ENCODE measurements around the gene AGK. TPM values are rescaled to one million over a fixed set of nuclear protein-coding genes. Genes with fewer than 3 reads are reported as not detected.
A peak's percentile ranks its signal among the peaks of the same experiment; 100 is the strongest.
"Not testable (repeated sequence)": the region's sequence is repeated elsewhere in the genome, so short reads cannot be mapped to it uniquely, and the experiment has no call there.

AGK gene
- total RNA-seq, 1 donor from 2014 or later, result 25.6 TPM

DNA sequence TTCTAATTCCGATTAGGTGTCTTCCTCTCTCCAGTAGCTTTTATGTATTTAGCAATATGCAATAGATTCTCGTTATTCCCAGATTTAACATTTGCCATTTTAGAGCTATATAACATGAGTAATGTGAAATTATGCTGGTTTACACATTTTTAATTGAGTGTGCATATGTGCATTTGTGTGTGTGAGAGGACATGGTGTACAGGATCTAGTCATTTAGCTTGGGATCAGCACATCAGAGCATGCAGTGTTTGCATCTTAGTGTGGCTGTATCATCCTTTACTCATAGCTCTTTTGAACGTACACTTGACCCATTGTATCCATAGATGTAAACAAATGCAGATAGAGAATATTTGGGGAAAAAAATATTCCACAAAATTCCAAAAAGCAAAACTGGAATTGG is 84.8 kb downstream of the AGK start:
- no peaks in the 10 kb centered on the region for H3K4me1 Mint-ChIP-seq (ENCODE audit: low read depth)
- H3K4me3 Mint-ChIP-seq (ENCODE audit: low read depth), result no peak overlapping the region
- no peak for DNase-seq (ENCODE audit: low spot score, unreplicated experiment)
- no peaks in the 10 kb centered on the region for H3K27me3 Mint-ChIP-seq
- no peaks in the 10 kb centered on the region for H3K9me3 Mint-ChIP-seq (ENCODE audit: low read depth)
- no peak overlapping the region for H3K27ac Mint-ChIP-seq
- peaks cover 4% of the 10 kb centered on the region for H3K36me3 Mint-ChIP-seq (ENCODE audit: insufficient read depth)
- TF ChIP-seq, protein P1, sequence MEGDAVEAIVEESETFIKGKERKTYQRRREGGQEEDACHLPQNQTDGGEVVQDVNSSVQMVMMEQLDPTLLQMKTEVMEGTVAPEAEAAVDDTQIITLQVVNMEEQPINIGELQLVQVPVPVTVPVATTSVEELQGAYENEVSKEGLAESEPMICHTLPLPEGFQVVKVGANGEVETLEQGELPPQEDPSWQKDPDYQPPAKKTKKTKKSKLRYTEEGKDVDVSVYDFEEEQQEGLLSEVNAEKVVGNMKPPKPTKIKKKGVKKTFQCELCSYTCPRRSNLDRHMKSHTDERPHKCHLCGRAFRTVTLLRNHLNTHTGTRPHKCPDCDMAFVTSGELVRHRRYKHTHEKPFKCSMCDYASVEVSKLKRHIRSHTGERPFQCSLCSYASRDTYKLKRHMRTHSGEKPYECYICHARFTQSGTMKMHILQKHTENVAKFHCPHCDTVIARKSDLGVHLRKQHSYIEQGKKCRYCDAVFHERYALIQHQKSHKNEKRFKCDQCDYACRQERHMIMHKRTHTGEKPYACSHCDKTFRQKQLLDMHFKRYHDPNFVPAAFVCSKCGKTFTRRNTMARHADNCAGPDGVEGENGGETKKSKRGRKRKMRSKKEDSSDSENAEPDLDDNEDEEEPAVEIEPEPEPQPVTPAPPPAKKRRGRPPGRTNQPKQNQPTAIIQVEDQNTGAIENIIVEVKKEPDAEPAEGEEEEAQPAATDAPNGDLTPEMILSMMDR (IDR thresholded peaks at IDR 0.05; ENCODE audit: unreplicated experiment), result no peak

DNA sequence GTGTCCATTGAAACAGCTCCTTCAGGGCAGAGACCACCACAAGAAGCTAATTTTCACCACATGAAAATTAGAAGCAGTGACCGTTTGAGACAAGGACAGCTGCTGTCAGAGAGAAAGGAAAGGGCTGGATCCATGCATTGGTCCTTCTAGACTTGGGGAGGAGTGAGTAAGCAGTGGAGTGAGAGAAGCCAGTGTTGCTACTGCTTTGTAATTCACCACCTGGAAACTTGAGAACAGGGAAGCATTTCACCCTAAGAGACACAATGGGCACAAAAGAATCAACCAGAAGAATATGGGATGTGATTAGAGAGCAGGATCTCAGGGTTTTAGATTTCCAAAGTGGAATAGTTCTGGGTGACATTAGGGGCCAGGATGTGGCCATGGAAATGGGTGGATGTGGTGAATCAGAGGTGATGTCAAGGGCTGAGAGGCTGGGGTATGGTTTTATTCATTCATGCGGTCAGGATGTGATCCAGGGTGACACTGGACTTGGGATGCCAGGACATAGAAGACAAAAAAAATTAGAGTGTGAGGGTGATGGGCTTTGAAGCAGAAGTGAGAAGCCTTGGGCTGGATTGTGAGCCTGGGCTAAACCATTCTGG is 89.1 kb downstream of the AGK start:
- no peak for DNase-seq (ENCODE audit: low spot score, unreplicated experiment)
- TF ChIP-seq, protein P1 (IDR thresholded peaks at IDR 0.05; ENCODE audit: unreplicated experiment), result no peak
- Mint-ChIP-seq H3K27ac (no peak overlapping the region), H3K4me3 (ENCODE audit: low read depth) (no peak overlapping the region), H3K9me3 (ENCODE audit: low read depth) (no peaks in the 10 kb centered on the region), H3K36me3 (ENCODE audit: insufficient read depth) (peaks cover 2% of the 10 kb centered on the region), H3K27me3 (no peaks in the 10 kb centered on the region), H3K4me1 (ENCODE audit: low read depth) (no peaks in the 10 kb centered on the region)

DNA sequence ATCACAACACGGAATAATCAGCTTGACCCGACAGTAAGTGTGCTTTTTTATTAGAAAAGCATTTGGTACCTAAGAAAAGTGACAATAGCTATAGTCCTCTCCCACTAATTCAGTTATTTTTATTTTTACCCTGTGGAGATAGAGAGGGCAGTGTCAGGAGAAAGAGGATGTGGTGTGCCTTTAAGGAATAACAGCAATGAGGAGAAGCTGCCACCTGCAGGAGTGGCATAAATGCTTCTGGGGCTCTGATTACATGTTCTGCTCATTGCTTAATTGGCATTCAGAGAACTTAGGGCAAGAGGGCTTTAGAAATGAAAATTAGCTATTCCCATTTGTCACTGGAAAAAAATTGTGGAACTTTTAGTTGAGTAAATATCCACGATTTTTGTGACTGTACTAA is 90.7 kb downstream of the AGK start:
- Mint-ChIP-seq H3K27ac (no peak overlapping the region), H3K27me3 (no peaks in the 10 kb centered on the region), H3K4me1 (ENCODE audit: low read depth) (no peaks in the 10 kb centered on the region), H3K36me3 (ENCODE audit: insufficient read depth) (peaks cover 2% of the 10 kb centered on the region), H3K4me3 (ENCODE audit: low read depth) (no peak overlapping the region), H3K9me3 (ENCODE audit: low read depth) (no peaks in the 10 kb centered on the region)
- TF ChIP-seq, protein P1 (IDR thresholded peaks at IDR 0.05; ENCODE audit: unreplicated experiment), result no peak
- DNase-seq (ENCODE audit: low spot score, unreplicated experiment), result no peak

DNA sequence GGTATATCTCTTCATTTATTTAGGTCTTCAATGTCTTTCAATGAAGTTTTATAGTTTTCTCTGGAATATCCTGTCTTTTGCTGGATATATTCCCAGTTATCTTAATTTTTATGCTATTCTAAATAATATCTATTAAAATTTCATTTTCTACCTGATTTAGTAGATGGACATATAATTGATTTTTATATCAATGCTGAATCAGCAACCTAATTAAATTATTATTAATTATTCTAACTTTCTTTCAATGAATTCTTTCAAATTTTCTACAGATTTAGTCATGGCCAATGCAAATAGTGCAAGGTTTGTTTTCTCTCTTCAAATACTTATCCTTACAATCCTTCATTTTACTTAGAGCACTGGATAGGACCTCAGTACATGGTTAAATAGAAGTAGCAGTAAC is 94.0 kb downstream of the AGK start:
- H3K4me3 Mint-ChIP-seq (ENCODE audit: low read depth), result no peak overlapping the region
- TF ChIP-seq, protein P1 (IDR thresholded peaks at IDR 0.05; ENCODE audit: unreplicated experiment), result no peak
- H3K36me3 Mint-ChIP-seq (ENCODE audit: insufficient read depth), result peaks cover 3% of the 10 kb centered on the region
- H3K9me3 Mint-ChIP-seq (ENCODE audit: low read depth), result no peaks in the 10 kb centered on the region
- DNase-seq (ENCODE audit: low spot score, unreplicated experiment), result no peak
- H3K27me3 Mint-ChIP-seq, result no peaks in the 10 kb centered on the region
- H3K27ac Mint-ChIP-seq, result no peak overlapping the region
- H3K4me1 Mint-ChIP-seq (ENCODE audit: low read depth), result peaks cover 4% of the 10 kb centered on the region

DNA sequence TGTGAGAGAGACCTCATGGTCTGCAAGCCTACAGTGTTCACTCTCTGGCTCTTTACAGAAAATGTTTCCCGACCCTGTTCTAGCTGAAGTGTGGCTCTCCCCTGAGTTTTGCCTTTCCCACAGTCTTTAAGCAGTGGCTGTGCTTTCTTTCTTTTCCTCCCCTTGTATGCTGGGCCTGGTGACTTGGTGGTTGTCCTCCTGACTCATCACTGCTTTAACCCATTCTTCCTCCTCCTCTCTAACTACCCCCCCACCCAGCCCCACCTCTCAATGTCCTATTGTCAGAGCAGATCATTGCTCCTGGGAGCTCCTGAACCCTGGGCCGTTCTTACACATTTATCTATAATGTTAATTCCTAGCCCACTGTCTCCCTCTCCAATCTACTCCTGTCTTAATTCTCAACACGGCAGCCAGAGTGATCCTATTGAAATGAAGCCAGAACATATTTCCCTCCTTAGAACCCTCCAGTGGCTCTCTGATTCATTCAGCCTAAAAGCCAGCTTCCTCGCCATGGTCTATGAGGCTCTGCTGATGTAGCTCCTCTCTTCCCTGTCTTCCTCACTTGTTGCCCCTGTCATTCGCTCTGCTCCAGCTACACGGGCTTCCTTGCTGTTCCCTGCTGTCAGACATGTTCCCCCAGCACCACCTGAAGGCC is 95.7 kb downstream of the AGK start:
- Mint-ChIP-seq H3K27ac (peak overlapping the region; percentile 78), H3K4me1 (ENCODE audit: low read depth) (peaks cover 5% of the 10 kb centered on the region), H3K9me3 (ENCODE audit: low read depth) (no peaks in the 10 kb centered on the region), H3K4me3 (ENCODE audit: low read depth) (no peak overlapping the region), H3K36me3 (ENCODE audit: insufficient read depth) (peaks cover 3% of the 10 kb centered on the region), H3K27me3 (no peaks in the 10 kb centered on the region)
- TF ChIP-seq, protein P1 (IDR thresholded peaks at IDR 0.05; ENCODE audit: unreplicated experiment), result no peak
- DNase-seq (ENCODE audit: low spot score, unreplicated experiment), result no peak

DNA sequence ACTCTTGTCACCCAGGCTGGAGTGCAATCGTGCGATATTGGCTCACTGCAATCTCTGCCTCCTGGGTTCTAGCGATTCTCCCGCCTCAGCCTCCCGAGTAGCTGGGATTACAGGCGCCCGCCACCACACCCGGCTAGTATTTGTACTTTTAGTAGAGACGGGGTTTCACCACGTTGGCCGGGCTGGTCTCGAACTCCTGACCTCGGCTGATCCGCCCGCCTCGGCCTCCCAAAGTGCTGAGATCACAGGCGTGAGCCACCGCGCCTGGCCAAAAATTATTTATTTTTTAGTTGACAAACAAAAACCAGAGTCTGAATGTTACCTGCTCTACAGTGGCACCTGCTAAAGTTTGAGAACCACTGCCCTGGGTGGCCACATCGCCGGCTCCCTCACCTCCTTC is 96.5 kb downstream of the AGK start:
- not testable (repeated sequence) for H3K9me3 Mint-ChIP-seq (ENCODE audit: low read depth); H3K4me1 Mint-ChIP-seq (ENCODE audit: low read depth); H3K4me3 Mint-ChIP-seq (ENCODE audit: low read depth); H3K36me3 Mint-ChIP-seq (ENCODE audit: insufficient read depth); DNase-seq (ENCODE audit: low spot score, unreplicated experiment); H3K27ac Mint-ChIP-seq; H3K27me3 Mint-ChIP-seq

All from progenitor cell of endocrine pancreas (in vitro differentiated cells).